Glutamatergic neuron (in vitro differentiated cells): ENCODE data around the gene PICK1. TPM values are rescaled to one million over a fixed set of nuclear protein-coding genes. Genes with fewer than 3 reads are reported as not detected.

Experiments used
- DNase-seq: peaks from one replicate; pipeline ENCODE4 v3.0.0; 2022
- H3K27ac Mint-ChIP-seq: one replicate; pipeline ENCODE4 v1.8.0; 2020; ENCODE audit warnings: mild to moderate bottlenecking, mixed read lengths, inconsistent platforms; ENCODE audit not compliant: unreplicated experiment
- H3K27me3 Mint-ChIP-seq: one replicate; pipeline ENCODE4 v1.8.0; 2020; ENCODE audit warnings: mild to moderate bottlenecking, moderate library complexity, mixed read lengths, inconsistent platforms; ENCODE audit not compliant: unreplicated experiment
- H3K36me3 Mint-ChIP-seq: one replicate; pipeline ENCODE4 v1.8.0; 2020; ENCODE audit warnings: mild to moderate bottlenecking, mixed read lengths, inconsistent platforms; ENCODE audit not compliant: unreplicated experiment
- H3K4me1 Mint-ChIP-seq: one replicate; pipeline ENCODE4 v1.8.0; 2020; ENCODE audit warnings: mild to moderate bottlenecking, low read depth, mixed read lengths, inconsistent platforms; ENCODE audit not compliant: unreplicated experiment
- H3K4me3 Mint-ChIP-seq: one replicate; pipeline ENCODE4 v1.8.0; 2020; ENCODE audit warnings: mild to moderate bottlenecking, mixed read lengths, inconsistent platforms; ENCODE audit not compliant: unreplicated experiment
- H3K9me3 Mint-ChIP-seq: one replicate; pipeline ENCODE4 v1.8.0; 2020; ENCODE audit warnings: mild to moderate bottlenecking, moderate library complexity, mixed read lengths, inconsistent platforms; ENCODE audit not compliant: unreplicated experiment
- long read RNA-seq: library from polyadenylated mRNA; unstranded; transcript quantifications from one replicate; pipeline ENCODE4 v2.0.0, GENCODE V29; 2020; ENCODE audit not compliant: unreplicated experiment
- total RNA-seq: library from RNA; stranded (reverse); fragmentation: NEBNext Ultra II Directional; extraction: Animal tissue kit (Norgen Biotek cat#: 25700); gene quantifications from one replicate; pipeline ENCODE4 v1.2.1, GENCODE V29; 2021; ENCODE audit not compliant: unreplicated experiment
- TF ChIP-seq, protein P1 (sequence below): fragments of 200-600 bp; sonication (generic); IDR thresholded peaks from one replicate; pipeline ENCODE4 v1.5.0; 2021; ENCODE audit not compliant: partially characterized antibody, unreplicated experiment

The PICK1 gene
- 44.8 TPM for total RNA-seq
- long read RNA-seq, transcript PICK1-201 (13 exons, 2,055 nt), result major isoform, 11 of 31 reads
- long read RNA-seq, partial matches to known transcripts, result 1 of 31 reads
- long read RNA-seq, other reads (novel, unspliced or antisense), result 17 of 31 reads

DNA sequence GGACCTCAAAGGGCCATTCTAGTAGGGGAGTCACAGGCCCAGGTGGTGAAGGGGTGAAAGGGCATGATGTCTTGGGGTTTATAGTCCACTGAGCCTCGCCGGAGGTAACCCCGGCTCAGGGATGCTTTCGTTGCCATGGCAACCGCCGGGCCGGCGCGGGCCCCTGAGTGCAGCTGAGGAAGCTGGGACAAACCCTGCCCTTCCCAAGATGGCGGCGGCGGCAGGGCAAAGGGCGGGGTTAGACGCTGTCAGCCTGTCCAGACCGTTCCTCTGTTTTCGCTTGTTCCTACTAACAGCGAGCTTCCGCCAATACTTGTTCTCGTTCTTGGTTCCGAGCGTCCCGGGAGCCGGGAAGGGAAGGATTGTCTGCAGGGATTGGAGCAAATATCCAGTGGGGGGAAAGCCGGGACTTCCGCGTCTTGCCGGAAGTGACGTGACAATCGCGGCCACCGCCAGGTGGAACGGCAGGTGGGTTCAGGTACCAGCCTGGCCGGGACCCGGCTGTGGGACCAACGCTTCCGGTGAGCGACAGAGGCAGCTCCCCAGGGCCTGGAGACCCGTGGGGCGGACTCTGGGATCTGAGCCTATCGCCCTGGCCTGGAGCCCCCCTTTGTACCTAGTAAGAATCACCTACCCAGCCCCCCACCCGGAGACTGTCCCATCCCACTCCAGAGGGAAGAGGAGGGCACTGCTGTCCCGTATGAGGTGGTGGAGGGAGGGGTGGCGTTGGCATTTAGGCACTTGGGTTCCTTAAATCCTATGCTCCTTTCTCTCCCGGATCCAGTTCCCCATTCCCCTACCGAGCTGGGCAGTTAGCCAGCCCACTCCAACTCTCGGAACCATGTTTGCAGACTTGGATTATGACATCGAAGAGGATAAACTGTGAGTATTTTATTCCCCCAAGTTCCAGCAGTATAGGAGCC is at the start of gene PICK1:
PICK1 (plus strand) TSS at position 436 of the 923 bp plus-strand sequence; CDS start at position 842, 406 bp downstream.
- Mint-ChIP-seq H3K36me3 (no peaks in the 10 kb centered on the region), H3K27ac (peak within 1 kb of the TSS; percentile 97), H3K9me3 (no peaks in the 10 kb centered on the region), H3K27me3 (peaks cover 5% of the 10 kb centered on the region), H3K4me3 (peak within 1 kb of the TSS; percentile 95), H3K4me1 (peaks cover 7% of the 10 kb centered on the region)
- TF ChIP-seq, protein P1, sequence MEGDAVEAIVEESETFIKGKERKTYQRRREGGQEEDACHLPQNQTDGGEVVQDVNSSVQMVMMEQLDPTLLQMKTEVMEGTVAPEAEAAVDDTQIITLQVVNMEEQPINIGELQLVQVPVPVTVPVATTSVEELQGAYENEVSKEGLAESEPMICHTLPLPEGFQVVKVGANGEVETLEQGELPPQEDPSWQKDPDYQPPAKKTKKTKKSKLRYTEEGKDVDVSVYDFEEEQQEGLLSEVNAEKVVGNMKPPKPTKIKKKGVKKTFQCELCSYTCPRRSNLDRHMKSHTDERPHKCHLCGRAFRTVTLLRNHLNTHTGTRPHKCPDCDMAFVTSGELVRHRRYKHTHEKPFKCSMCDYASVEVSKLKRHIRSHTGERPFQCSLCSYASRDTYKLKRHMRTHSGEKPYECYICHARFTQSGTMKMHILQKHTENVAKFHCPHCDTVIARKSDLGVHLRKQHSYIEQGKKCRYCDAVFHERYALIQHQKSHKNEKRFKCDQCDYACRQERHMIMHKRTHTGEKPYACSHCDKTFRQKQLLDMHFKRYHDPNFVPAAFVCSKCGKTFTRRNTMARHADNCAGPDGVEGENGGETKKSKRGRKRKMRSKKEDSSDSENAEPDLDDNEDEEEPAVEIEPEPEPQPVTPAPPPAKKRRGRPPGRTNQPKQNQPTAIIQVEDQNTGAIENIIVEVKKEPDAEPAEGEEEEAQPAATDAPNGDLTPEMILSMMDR, result peak; percentile 24
- peak; percentile 92 for DNase-seq

DNA sequence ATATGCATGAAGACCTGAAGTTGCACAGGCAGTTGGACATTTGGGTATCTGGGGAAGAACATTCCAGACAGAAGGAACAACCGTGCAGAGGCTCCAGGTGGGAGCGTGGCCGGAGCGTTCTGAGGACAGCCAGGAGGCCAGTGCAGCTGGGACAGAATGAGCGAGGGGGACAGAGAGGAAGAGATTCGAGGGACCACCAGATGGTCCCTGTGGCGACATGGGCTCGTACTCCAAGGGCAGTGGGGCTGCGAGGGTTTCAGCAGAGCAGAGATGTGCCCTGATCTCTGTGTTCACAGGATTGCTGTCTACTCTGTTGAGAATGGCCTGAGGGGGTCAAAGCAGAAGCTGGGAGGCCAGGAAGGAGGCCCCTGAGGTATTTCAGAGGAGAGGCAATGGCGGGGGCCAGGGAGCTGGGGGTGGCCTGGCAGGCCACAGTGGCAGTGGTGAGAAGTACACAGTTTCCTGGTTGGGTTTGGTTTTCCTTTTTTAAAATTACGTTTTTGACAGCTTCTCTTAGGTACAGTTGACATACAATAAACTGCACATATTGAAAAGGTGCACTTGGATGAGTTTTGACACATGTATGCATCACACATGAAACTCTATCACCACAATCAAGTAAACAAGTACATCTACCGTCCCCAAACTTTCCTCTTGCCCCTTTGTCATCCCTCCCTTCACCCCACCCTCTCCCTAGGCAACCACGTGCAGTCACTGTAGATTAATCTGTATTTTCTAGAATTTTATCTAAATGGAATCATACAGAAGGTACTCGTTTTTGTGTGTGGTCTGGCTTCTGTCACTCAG is 48.0 kb upstream of the PICK1 start:
- peaks cover 9% of the 10 kb centered on the region for H3K4me1 Mint-ChIP-seq
- TF ChIP-seq, protein P1, result no peak

DNA sequence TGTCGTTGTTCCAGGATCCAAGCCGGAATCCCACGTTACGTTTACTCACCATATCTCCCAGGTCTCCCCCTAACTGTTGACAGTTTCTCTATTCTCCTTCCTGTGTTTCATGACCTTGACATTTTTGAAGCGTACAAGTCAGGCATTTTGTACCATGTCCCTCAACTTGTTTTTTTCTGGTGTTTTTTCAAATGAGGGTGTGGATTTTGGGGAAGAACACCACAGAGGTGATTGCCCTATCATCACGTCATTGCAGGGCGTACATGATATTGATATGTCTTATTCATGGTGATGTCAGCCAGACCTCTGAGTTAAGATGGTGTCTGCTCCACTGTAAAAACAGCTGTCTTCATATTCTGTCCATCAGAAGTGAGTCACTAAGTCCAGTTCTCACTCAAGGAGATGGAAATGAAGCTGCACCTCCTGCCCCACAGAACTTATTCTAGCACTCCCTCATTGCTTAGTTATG is 44.6 kb upstream of the PICK1 start:
- no peaks in the 10 kb centered on the region for H3K36me3 Mint-ChIP-seq
- no peaks in the 10 kb centered on the region for H3K9me3 Mint-ChIP-seq
- TF ChIP-seq, protein P1, result no peak
- H3K4me1 Mint-ChIP-seq, result peaks cover 7% of the 10 kb centered on the region
- no peak for DNase-seq
- H3K27me3 Mint-ChIP-seq, result peaks cover 7% of the 10 kb centered on the region
- H3K4me3 Mint-ChIP-seq, result no peak overlapping the region
- no peak overlapping the region for H3K27ac Mint-ChIP-seq

More for the DNA sequence above, 48.0 kb upstream of the PICK1 start:
- Mint-ChIP-seq H3K27me3 (peaks cover 3% of the 10 kb centered on the region), H3K27ac (peak overlapping the region; percentile 40), H3K9me3 (peaks cover 1% of the 10 kb centered on the region), H3K36me3 (no peaks in the 10 kb centered on the region), H3K4me3 (no peak overlapping the region)
- no peak for DNase-seq

DNA sequence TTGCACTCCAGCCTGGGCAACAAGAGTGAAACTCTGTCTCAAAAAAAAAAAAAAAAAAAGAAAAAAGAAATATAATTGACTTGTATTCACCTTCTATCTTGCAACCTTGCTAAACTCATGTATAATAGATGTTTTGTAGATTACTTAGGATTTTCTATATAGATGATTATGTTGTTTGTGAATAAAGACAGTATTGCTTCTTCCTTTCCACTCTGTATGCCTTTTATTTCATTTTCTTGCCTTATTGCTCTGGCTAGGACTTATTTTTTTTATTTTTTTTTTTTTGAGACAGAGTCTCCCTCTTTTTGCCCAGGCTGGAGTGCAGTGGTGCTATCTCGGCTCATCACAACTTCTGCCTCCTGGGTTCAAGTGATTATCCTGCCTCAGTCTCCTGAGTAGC is 43.1 kb upstream of the PICK1 start:
- peaks cover 7% of the 10 kb centered on the region for H3K27me3 Mint-ChIP-seq
- no peak overlapping the region for H3K27ac Mint-ChIP-seq
- peaks cover 5% of the 10 kb centered on the region for H3K9me3 Mint-ChIP-seq
- H3K4me1 Mint-ChIP-seq, result peaks cover 2% of the 10 kb centered on the region
- DNase-seq, result no peak
- TF ChIP-seq, protein P1, result no peak
- no peak overlapping the region for H3K4me3 Mint-ChIP-seq
- no peaks in the 10 kb centered on the region for H3K36me3 Mint-ChIP-seq
